HAP-1 (cell line): ENCODE results near the gene SLC9A3.

Experiments used
- DNase-seq, 2 experiments: peaks; one replicate each; pipeline ENCODE4 v3.0.0-alpha.2; 2016 to 2020; ENCODE audit warnings: low spot score in 2 of 2
- H3K27me3 ChIP-seq: fragments of 250-450 bp; sonication (Bioruptor Pico); 2 replicates; pipeline ENCODE4 v1.5.1; 2020; ENCODE audit warnings: low read depth, mild to moderate bottlenecking, moderate library complexity
- H3K36me3 ChIP-seq: fragments of 250-450 bp; sonication (Bioruptor Pico); replicated peaks from 2 replicates; pipeline ENCODE4 v1.5.1; 2020; ENCODE audit warnings: mild to moderate bottlenecking
- H3K4me1 ChIP-seq: fragments of 250-450 bp; sonication (Bioruptor Pico); 2 replicates; pipeline ENCODE4 v1.5.1; 2020; ENCODE audit warnings: mild to moderate bottlenecking
- H3K4me3 ChIP-seq: fragments of 250-450 bp; sonication (Bioruptor Pico); 2 replicates; pipeline ENCODE4 v1.5.1; 2020; ENCODE audit warnings: mild to moderate bottlenecking, moderate library complexity
- H3K9me3 ChIP-seq: fragments of 250-450 bp; sonication (Bioruptor Pico); 2 replicates; pipeline ENCODE4 v1.5.1; 2020; ENCODE audit warnings: mild to moderate bottlenecking, moderate library complexity
- in situ Hi-C: fragments of 300-500 bp; cut with MboI; formaldehyde crosslinking; loops from 3 replicates; pipeline ENCODE4 v1.14.3; 2020; ENCODE audit warnings: low sequenced_read_pairs, inconsistent platforms, mixed read lengths

SLC9A3 gene

GRCh38 chr5:547086-547924, 23.1 kb upstream of the SLC9A3 start:
- no peak overlapping the region for H3K4me3 ChIP-seq
- in situ Hi-C loops: no loop called here
- H3K9me3 ChIP-seq: no peaks in the 10 kb centered on the region
- no peak for DNase-seq
- H3K36me3 ChIP-seq: no peaks in the 10 kb centered on the region
- H3K27me3 ChIP-seq: peaks cover 4% of the 10 kb centered on the region; the same call in 1 of the 2 replicates
- H3K4me1 ChIP-seq: no peaks in the 10 kb centered on the region

- Histone ChIP-seq H3K4me1 (no peaks in the 10 kb centered on the region), H3K36me3 (no peaks in the 10 kb centered on the region), H3K27me3 (peaks cover 2% of the 10 kb centered on the region; the same call in 1 of the 2 replicates), H3K9me3 (no peaks in the 10 kb centered on the region), H3K4me3 (no peak overlapping the region)
- DNase-seq: no peak
- in situ Hi-C loops: no loop called here
Observed at GRCh38 chr5:546376-546908, 22.2 kb upstream of the SLC9A3 start.

DNA sequence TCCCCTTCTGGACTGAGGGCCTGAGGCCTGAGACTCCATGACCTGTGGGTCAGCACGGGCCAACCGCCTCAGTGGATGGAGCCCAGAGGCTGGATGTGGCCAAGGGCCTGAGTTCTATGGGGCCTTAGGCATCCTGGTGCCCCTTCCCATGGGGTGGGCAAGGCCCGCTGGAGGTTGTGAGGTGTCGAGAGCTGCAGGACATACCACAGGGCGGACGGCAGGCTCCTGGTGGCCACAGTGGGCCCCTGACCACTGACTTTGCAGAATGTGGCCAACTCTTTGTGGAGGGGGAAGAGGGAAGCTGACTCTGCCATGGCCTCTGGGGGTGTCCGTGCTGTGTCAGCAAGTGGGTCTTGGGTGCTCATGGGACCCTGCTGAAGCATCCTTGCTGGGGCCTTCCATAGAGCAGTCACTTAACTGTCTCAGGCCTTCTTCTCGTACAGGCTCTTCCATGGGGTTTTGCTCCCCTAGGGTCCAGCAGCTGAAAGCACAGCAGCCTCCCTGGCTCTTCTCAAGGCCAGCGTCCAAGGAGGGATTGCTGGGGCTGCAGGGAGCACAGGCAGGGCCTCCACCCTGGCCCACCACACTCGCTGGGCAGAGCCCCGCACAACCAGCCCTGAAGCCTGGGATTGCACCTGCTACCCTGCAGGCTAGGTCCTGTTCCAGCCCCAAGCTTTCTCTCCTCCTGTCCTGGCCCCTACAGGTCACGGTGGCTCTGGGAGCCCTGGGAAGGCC, 21.6 kb upstream of the SLC9A3 start:
- Histone ChIP-seq H3K36me3 (no peaks in the 10 kb centered on the region), H3K9me3 (no peaks in the 10 kb centered on the region), H3K27me3 (no peaks in the 10 kb centered on the region), H3K4me1 (no peaks in the 10 kb centered on the region), H3K4me3 (no peak overlapping the region)
- in situ Hi-C loops: no loop called here
- DNase-seq: no peak

GRCh38 chr5:544675-545355, 20.6 kb upstream of the SLC9A3 start:
- Histone ChIP-seq H3K36me3 (no peaks in the 10 kb centered on the region), H3K4me1 (no peaks in the 10 kb centered on the region), H3K9me3 (no peaks in the 10 kb centered on the region), H3K4me3 (no peak overlapping the region), H3K27me3 (no peaks in the 10 kb centered on the region)
- in situ Hi-C loops: no loop called here
- no peak for DNase-seq

DNA sequence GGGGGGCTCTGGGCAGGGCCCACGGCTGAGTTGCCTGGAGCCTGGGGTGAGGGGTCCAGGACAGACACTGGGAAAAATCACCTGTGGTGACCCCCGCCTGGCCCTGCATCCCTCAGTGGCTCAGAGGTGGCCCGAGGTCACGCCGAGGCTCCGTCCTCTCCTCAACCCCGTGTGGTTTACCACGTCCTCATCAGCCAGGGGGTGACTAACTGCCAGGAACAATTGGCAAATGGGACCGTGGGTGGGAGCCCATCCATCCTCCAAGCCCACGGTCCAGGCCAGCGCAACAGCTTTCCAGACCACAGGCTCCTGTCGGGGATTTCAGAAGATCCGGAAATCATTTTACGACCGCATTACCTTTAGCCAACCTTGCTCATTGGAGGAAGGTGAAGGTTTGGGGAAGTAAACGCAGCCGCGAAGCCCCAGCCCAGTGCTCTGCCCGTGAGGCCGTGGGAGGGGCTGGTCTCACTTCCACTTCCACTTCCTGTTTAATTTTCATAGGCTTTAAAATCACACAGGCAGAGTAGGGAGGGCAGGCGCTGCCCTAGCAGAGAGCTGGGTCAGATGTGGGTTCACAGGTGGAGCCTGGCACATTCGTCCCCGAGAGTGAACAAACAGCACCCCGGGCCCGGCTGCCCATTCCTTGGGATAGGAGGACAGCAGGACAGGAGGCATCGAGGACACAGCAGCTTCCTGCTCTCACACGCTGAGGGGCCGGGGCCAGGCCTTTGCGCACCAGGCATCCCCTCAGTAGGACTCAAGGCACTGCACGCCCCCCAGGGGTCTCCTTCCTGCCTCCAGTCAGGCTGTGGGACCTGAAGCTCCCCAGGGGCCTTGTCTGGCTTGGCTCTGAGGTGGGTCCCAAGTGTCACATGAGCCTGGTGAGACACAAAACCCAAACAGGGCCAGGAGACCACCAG, 19.8 kb upstream of the SLC9A3 start:
- Histone ChIP-seq H3K4me1 (no peaks in the 10 kb centered on the region), H3K4me3 (no peak overlapping the region), H3K36me3 (no peaks in the 10 kb centered on the region), H3K27me3 (peaks cover 8% of the 10 kb centered on the region), H3K9me3 (no peaks in the 10 kb centered on the region)
- no peak for DNase-seq
- in situ Hi-C loops: no loop called here

DNA sequence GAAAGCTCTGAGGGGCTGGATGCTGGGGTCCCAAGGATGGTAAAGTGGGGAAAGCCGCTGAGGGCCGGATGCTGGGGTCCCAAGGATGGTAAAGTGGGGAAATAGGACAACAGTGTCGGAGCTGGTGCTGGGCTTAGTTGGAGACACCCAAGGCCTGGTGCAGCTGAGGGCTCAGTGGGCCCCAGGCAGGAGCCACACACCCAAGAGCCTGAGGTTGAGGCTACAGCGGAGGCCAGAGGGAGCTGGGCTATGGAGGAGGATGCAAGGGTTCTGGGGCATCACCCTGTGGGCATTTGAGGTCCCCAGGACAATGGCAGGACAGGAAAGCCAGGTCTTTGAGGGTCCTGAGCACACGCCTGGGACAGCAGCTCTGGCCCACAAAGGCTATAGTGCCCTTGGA, 19.1 kb upstream of the SLC9A3 start:
- H3K4me1 ChIP-seq: no peaks in the 10 kb centered on the region
- no peaks in the 10 kb centered on the region for H3K36me3 ChIP-seq
- H3K9me3 ChIP-seq: no peaks in the 10 kb centered on the region
- H3K4me3 ChIP-seq: no peak overlapping the region
- no peak for DNase-seq
- in situ Hi-C loops: no loop called here
- peaks cover 11% of the 10 kb centered on the region for H3K27me3 ChIP-seq

DNA sequence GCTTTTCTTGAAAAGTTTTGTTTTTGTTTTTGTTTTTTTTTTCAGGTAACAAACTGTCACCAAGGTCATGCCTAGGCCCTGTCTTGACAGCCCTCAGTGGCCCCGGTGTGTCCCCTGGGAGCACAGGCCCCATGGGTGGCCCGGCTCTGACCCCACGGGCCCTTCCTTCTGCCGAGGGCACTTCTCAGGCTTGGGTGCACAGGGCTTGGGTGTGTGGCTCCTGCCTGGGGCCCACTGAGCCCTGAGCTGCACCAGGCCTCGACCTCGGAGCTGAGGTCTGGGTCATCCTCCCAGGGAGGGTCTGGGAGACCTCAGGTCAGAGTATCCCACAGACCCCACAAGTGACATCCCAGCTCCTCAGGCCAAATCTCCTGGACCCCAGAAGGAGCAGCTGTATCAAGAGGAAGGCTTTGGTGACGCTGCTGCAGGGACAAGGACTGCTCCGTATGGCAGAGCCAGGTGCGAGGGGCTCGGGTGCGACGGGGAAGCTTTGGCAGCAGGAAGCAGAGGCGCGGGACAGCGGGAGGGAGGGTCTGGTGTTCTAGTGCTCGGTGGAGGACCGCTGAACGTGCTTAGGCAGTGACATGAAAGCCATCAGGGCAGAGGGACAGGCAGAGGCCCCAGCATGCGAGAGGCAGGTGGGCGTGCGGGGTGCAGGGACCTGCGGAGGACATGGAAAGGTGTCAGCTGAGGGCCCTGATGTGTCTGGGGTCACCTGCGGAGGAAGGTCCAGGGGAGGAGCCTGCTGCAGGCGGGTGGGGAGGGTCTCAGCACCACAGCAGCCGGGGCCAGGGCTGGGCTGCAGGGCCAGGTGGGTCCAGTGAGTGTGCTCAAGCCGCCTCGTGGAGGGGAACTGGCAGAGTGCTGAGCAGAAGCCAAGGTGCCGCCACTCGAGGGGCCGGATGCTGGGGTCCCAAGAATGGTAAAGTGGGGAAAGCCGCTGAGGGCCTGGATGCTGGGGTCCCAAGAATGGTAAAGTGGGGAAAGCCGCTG, 18.4 kb upstream of the SLC9A3 start:
- Histone ChIP-seq H3K27me3 (peaks cover 11% of the 10 kb centered on the region), H3K4me1 (no peaks in the 10 kb centered on the region), H3K4me3 (no peak overlapping the region), H3K9me3 (no peaks in the 10 kb centered on the region), H3K36me3 (no peaks in the 10 kb centered on the region)
- no peak for DNase-seq
- in situ Hi-C loops: no loop called here

DNA sequence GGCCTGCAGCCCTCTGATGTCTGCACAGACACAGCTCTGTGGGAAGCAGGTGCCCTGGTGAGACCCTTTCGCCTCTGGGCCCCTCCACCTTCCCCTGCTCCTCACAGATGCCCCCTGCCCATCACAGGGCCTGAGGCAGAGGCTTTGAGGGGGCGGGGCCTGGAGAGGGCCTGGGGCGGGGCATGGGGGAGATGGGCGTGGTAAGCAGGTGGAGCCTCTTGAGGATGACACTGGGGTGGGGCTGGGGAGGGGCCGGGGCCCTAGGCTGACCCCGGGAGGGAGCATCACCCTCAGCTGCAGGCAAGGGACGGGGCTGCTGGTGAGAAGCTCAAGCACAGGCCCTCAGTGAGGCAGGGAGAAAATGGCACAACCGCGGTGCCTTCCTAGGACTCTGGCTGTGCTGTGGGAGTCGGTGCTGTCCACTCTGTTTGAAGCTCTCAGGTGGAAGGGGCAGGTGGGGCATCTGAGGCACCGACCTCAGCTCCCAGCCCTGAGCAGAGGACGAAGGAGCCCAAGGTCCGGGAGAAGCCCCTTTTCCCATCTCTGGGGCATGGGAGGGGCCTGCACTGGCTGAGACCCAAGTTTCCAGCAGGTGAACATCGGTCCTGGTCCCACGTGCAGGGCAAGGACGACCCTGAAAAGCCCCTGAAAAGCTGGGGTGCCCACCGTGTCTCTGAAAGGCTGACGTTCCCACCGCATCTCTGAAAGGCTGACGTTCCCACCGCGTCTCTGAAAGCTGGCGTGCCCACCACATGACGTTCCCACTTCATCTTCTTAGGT, 17.5 kb upstream of the SLC9A3 start:
- in situ Hi-C loops: no loop called here
- DNase-seq: no peak
- H3K4me1 ChIP-seq: no peaks in the 10 kb centered on the region
- no peaks in the 10 kb centered on the region for H3K36me3 ChIP-seq
- H3K27me3 ChIP-seq: peaks cover 11% of the 10 kb centered on the region
- H3K4me3 ChIP-seq: no peak overlapping the region
- H3K9me3 ChIP-seq: no peaks in the 10 kb centered on the region

DNA sequence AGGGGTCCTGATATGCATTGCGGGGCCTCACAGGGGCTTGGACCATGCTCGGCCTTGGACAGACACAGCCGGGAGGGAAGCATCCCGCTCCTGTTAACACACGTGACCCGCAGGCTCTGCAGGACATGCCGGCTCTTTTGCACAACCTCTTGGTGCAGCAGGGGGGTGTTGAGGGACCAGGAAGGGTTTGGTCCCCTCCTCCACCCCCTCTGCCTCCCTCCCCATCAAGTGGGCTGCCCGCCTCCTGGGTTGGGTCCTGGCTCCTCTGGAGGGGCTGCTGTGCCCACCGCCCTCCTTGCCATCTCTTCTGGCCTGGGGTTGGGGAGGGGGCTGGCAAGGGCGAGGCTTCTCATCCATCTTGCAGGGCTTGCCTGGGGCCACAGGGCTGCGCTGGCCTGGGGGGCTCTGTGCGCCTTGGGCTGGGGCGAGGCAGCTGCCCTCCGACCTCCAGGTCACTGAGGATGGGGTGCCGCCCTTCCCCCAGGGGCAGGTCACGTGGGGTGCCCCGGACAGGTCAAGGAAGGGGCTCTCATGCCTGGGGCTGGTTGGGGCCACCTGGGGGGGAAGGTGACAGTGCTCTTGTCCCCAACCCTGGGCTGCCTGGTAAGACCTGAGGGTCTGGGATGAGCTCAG, 16.8 kb upstream of the SLC9A3 start:
- peaks cover 11% of the 10 kb centered on the region for H3K27me3 ChIP-seq
- H3K36me3 ChIP-seq: no peaks in the 10 kb centered on the region
- H3K4me3 ChIP-seq: no peak overlapping the region
- in situ Hi-C loops: no loop called here
- no peaks in the 10 kb centered on the region for H3K4me1 ChIP-seq
- no peaks in the 10 kb centered on the region for H3K9me3 ChIP-seq
- no peak for DNase-seq

DNA sequence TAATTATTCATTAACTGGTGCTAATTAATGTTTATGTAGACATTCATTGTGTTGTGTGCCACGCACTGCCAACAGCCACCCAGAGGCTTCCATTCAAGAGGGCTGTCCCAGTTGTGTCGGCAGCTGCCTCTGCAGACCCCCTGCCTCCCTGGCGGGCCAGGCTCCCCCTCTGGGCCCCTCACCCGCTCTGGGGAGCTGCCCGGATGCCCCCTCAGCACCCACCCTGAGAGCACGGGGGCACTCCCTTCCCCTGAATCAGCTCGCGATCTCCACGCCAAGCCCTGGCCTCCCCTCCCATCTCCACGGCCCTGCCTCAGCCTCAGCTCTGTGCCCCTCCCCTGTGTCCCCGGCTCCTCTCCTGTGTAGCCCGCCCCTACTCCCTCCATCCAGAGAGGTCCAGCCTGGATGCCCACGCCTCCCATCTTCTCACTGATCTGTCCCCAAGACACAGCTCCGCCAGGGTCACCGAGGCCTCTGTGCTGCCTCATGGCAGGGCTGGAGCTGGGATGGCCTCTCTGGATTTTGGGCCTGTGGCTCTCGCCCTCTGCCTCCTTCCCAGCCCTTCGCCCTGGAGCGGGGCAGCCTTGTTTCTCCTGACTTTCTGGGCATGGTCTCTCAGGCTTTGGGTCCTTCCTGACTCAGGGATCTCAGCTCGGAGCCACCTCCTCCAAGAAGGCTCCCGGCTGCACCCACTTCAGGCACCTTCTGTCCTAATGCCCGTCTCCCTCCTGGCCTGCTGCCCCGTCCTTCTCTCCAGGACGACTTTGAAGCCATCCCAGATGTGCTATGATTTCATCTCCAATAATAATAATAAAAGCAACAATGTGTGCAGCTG, 16.0 kb upstream of the SLC9A3 start:
- Histone ChIP-seq H3K27me3 (peaks cover 11% of the 10 kb centered on the region), H3K4me1 (no peaks in the 10 kb centered on the region), H3K9me3 (no peaks in the 10 kb centered on the region), H3K36me3 (no peaks in the 10 kb centered on the region), H3K4me3 (no peak overlapping the region)
- DNase-seq: no peak
- in situ Hi-C loops: no loop called here
